ENCODE data around the gene UCMA.
A peak's percentile ranks its signal among the peaks of the same experiment; 100 is the strongest.

The UCMA gene

GRCh38 chr10:13222151-13222550, 12.0 kb downstream of the UCMA start:
- Mint-ChIP-seq H3K4me1 (no peaks in the 10 kb centered on the region), H3K4me3 (no peak overlapping the region), H3K27me3 (no peaks in the 10 kb centered on the region), H3K36me3 (ENCODE audit: low read depth) (no peaks in the 10 kb centered on the region), H3K27ac (no peak overlapping the region), H3K9me3 (no peaks in the 10 kb centered on the region)
- peak; percentile 10 for ATAC-seq
- DNase-seq, result no peak

GRCh38 chr10:13221572-13221971, 12.6 kb downstream of the UCMA start:
- no peak for DNase-seq
- H3K4me1 Mint-ChIP-seq, result no peaks in the 10 kb centered on the region
- H3K36me3 Mint-ChIP-seq (ENCODE audit: low read depth), result no peaks in the 10 kb centered on the region
- no peak for ATAC-seq
- H3K27ac Mint-ChIP-seq, result no peak overlapping the region
- H3K9me3 Mint-ChIP-seq, result no peaks in the 10 kb centered on the region
- H3K27me3 Mint-ChIP-seq, result no peaks in the 10 kb centered on the region
- H3K4me3 Mint-ChIP-seq, result no peak overlapping the region

- Mint-ChIP-seq H3K27ac (no peak overlapping the region), H3K4me3 (no peak overlapping the region), H3K9me3 (no peaks in the 10 kb centered on the region), H3K4me1 (no peaks in the 10 kb centered on the region), H3K36me3 (ENCODE audit: low read depth) (no peaks in the 10 kb centered on the region), H3K27me3 (no peaks in the 10 kb centered on the region)
- no peak for ATAC-seq
- DNase-seq, result no peak
Observed at GRCh38 chr10:13219685-13220670, 14.2 kb downstream of the UCMA start.

- Mint-ChIP-seq H3K27ac (no peak overlapping the region), H3K36me3 (ENCODE audit: low read depth) (peaks cover 5% of the 10 kb centered on the region)
Observed at GRCh38 chr10:13218878-13219277, 15.3 kb downstream of the UCMA start.

GRCh38 chr10:13213163-13213562, 21.0 kb downstream of the UCMA start:
- Mint-ChIP-seq H3K4me1 (no peaks in the 10 kb centered on the region), H3K4me3 (no peak overlapping the region), H3K27me3 (no peaks in the 10 kb centered on the region), H3K27ac (no peak overlapping the region), H3K36me3 (ENCODE audit: low read depth) (peaks cover 41% of the 10 kb centered on the region), H3K9me3 (no peaks in the 10 kb centered on the region)
- ATAC-seq (no peak), DNase-seq (no peak)

More at GRCh38 chr10:13218878-13219277, 15.3 kb downstream of the UCMA start:
- ATAC-seq (no peak), DNase-seq (no peak)
- no peaks in the 10 kb centered on the region for H3K27me3 Mint-ChIP-seq
- H3K4me1 Mint-ChIP-seq, result no peaks in the 10 kb centered on the region
- H3K9me3 Mint-ChIP-seq, result no peaks in the 10 kb centered on the region
- H3K4me3 Mint-ChIP-seq, result no peak overlapping the region

GRCh38 chr10:13206546-13207443, 27.4 kb downstream of the UCMA start:
- Mint-ChIP-seq H3K9me3 (no peaks in the 10 kb centered on the region), H3K36me3 (ENCODE audit: low read depth) (peaks cover 77% of the 10 kb centered on the region), H3K27me3 (no peaks in the 10 kb centered on the region), H3K27ac (no peak overlapping the region), H3K4me1 (no peaks in the 10 kb centered on the region), H3K4me3 (no peak overlapping the region)
- DNase-seq, result no peak
- ATAC-seq, result no peak

- no peaks in the 10 kb centered on the region for H3K27me3 Mint-ChIP-seq
- no peak overlapping the region for H3K27ac Mint-ChIP-seq
- H3K9me3 Mint-ChIP-seq, result no peaks in the 10 kb centered on the region
- H3K4me3 Mint-ChIP-seq, result no peak overlapping the region
- ATAC-seq (no peak), DNase-seq (no peak)
- peaks cover 80% of the 10 kb centered on the region for H3K36me3 Mint-ChIP-seq (ENCODE audit: low read depth)
- H3K4me1 Mint-ChIP-seq, result no peaks in the 10 kb centered on the region
Observed at GRCh38 chr10:13206091-13206490, 28.1 kb downstream of the UCMA start.

- DNase-seq (no peak), ATAC-seq (no peak)
- Mint-ChIP-seq H3K36me3 (ENCODE audit: low read depth) (peaks cover 81% of the 10 kb centered on the region), H3K9me3 (no peaks in the 10 kb centered on the region), H3K27ac (no peak overlapping the region), H3K27me3 (no peaks in the 10 kb centered on the region), H3K4me1 (no peaks in the 10 kb centered on the region), H3K4me3 (no peak overlapping the region)
Observed at GRCh38 chr10:13201132-13201531, 33.0 kb downstream of the UCMA start.

- Mint-ChIP-seq H3K4me3 (no peak overlapping the region), H3K36me3 (ENCODE audit: low read depth) (peaks cover 73% of the 10 kb centered on the region), H3K9me3 (no peaks in the 10 kb centered on the region), H3K27ac (peak overlapping the region; percentile 7), H3K27me3 (no peaks in the 10 kb centered on the region), H3K4me1 (no peaks in the 10 kb centered on the region)
- ATAC-seq (no peak), DNase-seq (no peak)
Observed at GRCh38 chr10:13195016-13195415, 39.2 kb downstream of the UCMA start.

GRCh38 chr10:13193637-13194036, 40.5 kb downstream of the UCMA start:
- Mint-ChIP-seq H3K9me3 (no peaks in the 10 kb centered on the region), H3K4me1 (no peaks in the 10 kb centered on the region), H3K27me3 (no peaks in the 10 kb centered on the region), H3K27ac (no peak overlapping the region), H3K4me3 (no peak overlapping the region), H3K36me3 (ENCODE audit: low read depth) (peaks cover 75% of the 10 kb centered on the region)
- DNase-seq, result no peak
- ATAC-seq, result no peak

GRCh38 chr10:13191362-13191761, 42.8 kb downstream of the UCMA start:
- peaks cover 70% of the 10 kb centered on the region for H3K36me3 Mint-ChIP-seq (ENCODE audit: low read depth)
- H3K27me3 Mint-ChIP-seq, result no peaks in the 10 kb centered on the region
- H3K4me1 Mint-ChIP-seq, result no peaks in the 10 kb centered on the region
- DNase-seq (no peak), ATAC-seq (no peak)
- no peaks in the 10 kb centered on the region for H3K9me3 Mint-ChIP-seq
- no peak overlapping the region for H3K27ac Mint-ChIP-seq
- no peak overlapping the region for H3K4me3 Mint-ChIP-seq

- ATAC-seq, result no peak
- Mint-ChIP-seq H3K9me3 (no peaks in the 10 kb centered on the region), H3K4me1 (no peaks in the 10 kb centered on the region), H3K4me3 (no peak overlapping the region), H3K36me3 (ENCODE audit: low read depth) (peaks cover 72% of the 10 kb centered on the region), H3K27me3 (no peaks in the 10 kb centered on the region), H3K27ac (no peak overlapping the region)
- no peak for DNase-seq
Observed at GRCh38 chr10:13190816-13191215, 43.4 kb downstream of the UCMA start.

- no peak for ATAC-seq
- no peak for DNase-seq
- no peaks in the 10 kb centered on the region for H3K4me1 Mint-ChIP-seq
- peaks cover 74% of the 10 kb centered on the region for H3K36me3 Mint-ChIP-seq (ENCODE audit: low read depth)
- no peaks in the 10 kb centered on the region for H3K27me3 Mint-ChIP-seq
- H3K4me3 Mint-ChIP-seq, result no peak overlapping the region
- no peaks in the 10 kb centered on the region for H3K9me3 Mint-ChIP-seq
- H3K27ac Mint-ChIP-seq, result no peak overlapping the region
Observed at GRCh38 chr10:13189961-13190360, 44.2 kb downstream of the UCMA start.

GRCh38 chr10:13188593-13188992, 45.6 kb downstream of the UCMA start:
- no peak overlapping the region for H3K27ac Mint-ChIP-seq
- H3K4me1 Mint-ChIP-seq, result no peaks in the 10 kb centered on the region
- no peaks in the 10 kb centered on the region for H3K9me3 Mint-ChIP-seq
- DNase-seq, result no peak
- peaks cover 77% of the 10 kb centered on the region for H3K36me3 Mint-ChIP-seq (ENCODE audit: low read depth)
- no peak for ATAC-seq
- no peaks in the 10 kb centered on the region for H3K27me3 Mint-ChIP-seq
- no peak overlapping the region for H3K4me3 Mint-ChIP-seq

- Mint-ChIP-seq H3K27ac (no peak overlapping the region), H3K36me3 (ENCODE audit: low read depth) (peaks cover 77% of the 10 kb centered on the region), H3K4me3 (no peak overlapping the region), H3K4me1 (peaks cover 2% of the 10 kb centered on the region), H3K27me3 (no peaks in the 10 kb centered on the region), H3K9me3 (no peaks in the 10 kb centered on the region)
- ATAC-seq (no peak), DNase-seq (no peak)
Observed at GRCh38 chr10:13187135-13187534, 47.0 kb downstream of the UCMA start.

Measured in activated naive CD8-positive, alpha-beta T cell treated with anti-CD3 and anti-CD28 coated beads, Interleukin-2, amount 50 U/mL, for 24 hours (primary cell).